HG03432 (cell line): Measurements from ENCODE around the gene ASAH2B.
"Not testable (repeated sequence)": the region's sequence is repeated elsewhere in the genome, so short reads cannot be mapped to it uniquely, and the experiment has no call there.

Source experiments
- ATAC-seq: cut with Tn5 transposase; IDR thresholded peaks from one replicate; pipeline ENCODE4 v1.9.1; 2021; ENCODE audit warnings: mild to moderate bottlenecking, moderate library complexity; ENCODE audit not compliant: unreplicated experiment

Gene ASAH2B

GRCh38 chr10:50739618-50740292 lies at the start of gene ASAH2B:
TSS of gene ASAH2B (plus strand) at chr10:50739936. CDS start at chr10:50745131, 5,195 bp downstream.
- peak; percentile 90 for ATAC-seq

GRCh38 chr10:50697819-50698218 lies 41.9 kb upstream of the ASAH2B start:
- ATAC-seq = not testable (repeated sequence)

GRCh38 chr10:50701947-50702346 lies 37.8 kb upstream of the ASAH2B start:
- not testable (repeated sequence) for ATAC-seq

- ATAC-seq = not testable (repeated sequence)
These were observed 36.7 kb upstream of the ASAH2B start for GRCh38 chr10:50702997-50703396.

GRCh38 chr10:50704436-50705079 lies 35.2 kb upstream of the ASAH2B start:
- ATAC-seq = peak; percentile 80

GRCh38 chr10:50706006-50706405 lies 33.7 kb upstream of the ASAH2B start:
- not testable (repeated sequence) for ATAC-seq

GRCh38 chr10:50710241-50710640 lies 29.5 kb upstream of the ASAH2B start:
- ATAC-seq = not testable (repeated sequence)

GRCh38 chr10:50723812-50724211 lies 15.9 kb upstream of the ASAH2B start:
- ATAC-seq = peak; percentile 98

GRCh38 chr10:50728112-50728511 lies 11.6 kb upstream of the ASAH2B start:
- not testable (repeated sequence) for ATAC-seq

- ATAC-seq = not testable (repeated sequence)
These were observed 634 bp upstream of the ASAH2B start for GRCh38 chr10:50738987-50739617.

GRCh38 chr10:50740293-50740648 lies 535 bp downstream of the ASAH2B start:
- peak; percentile 40 for ATAC-seq

- not testable (repeated sequence) for ATAC-seq
These were observed 3.1 kb downstream of the ASAH2B start for GRCh38 chr10:50742820-50743219.

GRCh38 chr10:50766774-50767513 lies 27.2 kb downstream of the ASAH2B start:
- ATAC-seq = not testable (repeated sequence)

- not testable (repeated sequence) for ATAC-seq
These were observed 32.3 kb downstream of the ASAH2B start for GRCh38 chr10:50772042-50772441.

- ATAC-seq = peak; percentile 59
These were observed 35.1 kb downstream of the ASAH2B start for GRCh38 chr10:50774868-50775267.

GRCh38 chr10:50780036-50780435 lies 40.3 kb downstream of the ASAH2B start:
- ATAC-seq = not testable (repeated sequence)

- not testable (repeated sequence) for ATAC-seq
These were observed 42.3 kb downstream of the ASAH2B start for GRCh38 chr10:50782017-50782416.

GRCh38 chr10:50787962-50788361 lies 48.2 kb downstream of the ASAH2B start:
- ATAC-seq = not testable (repeated sequence)

- peak; percentile 50 for ATAC-seq
These were observed 49.5 kb downstream of the ASAH2B start for GRCh38 chr10:50788951-50789945.

GRCh38 chr10:50794490-50794889 lies 54.8 kb downstream of the ASAH2B start:
- ATAC-seq = no peak
